ENCODE measurements around the gene CKAP5. TPM values are rescaled to one million over a fixed set of nuclear protein-coding genes. Genes with fewer than 3 reads are reported as not detected.

The CKAP5 gene
- total RNA-seq, 1 experiment from 2014 or later: 171 TPM

GRCh38 chr11:46696212-46696558, 149.9 kb downstream of the CKAP5 start:
- Mint-ChIP-seq H3K4me3 (no peak overlapping the region), H3K4me1 (0 out of 2 replicates have a peak, but pooled peaks cover 5% of the 10 kb centered on the region), H3K27ac (no peak overlapping the region), H3K36me3 (0 out of 2 replicates have a peak, but pooled peaks cover under 1% of the 10 kb centered on the region), H3K27me3 (ENCODE audit: low read depth) (no peaks in the 10 kb centered on the region), H3K9me3 (no peaks in the 10 kb centered on the region)
- TF ChIP-seq ZNF425 (CRISPR knock-in tag; conservative IDR thresholded peaks at IDR 0.05) (no peak), KAT7 (CRISPR knock-in tag; IDR thresholded peaks at IDR 0.05; ENCODE audit: borderline replicate concordance) (no peak), SMAD3 (CRISPR knock-in tag; IDR thresholded peaks at IDR 0.05; ENCODE audit: borderline replicate concordance) (no peak), JUN (CRISPR knock-in tag; IDR thresholded peaks at IDR 0.05) (no peak), ERG (CRISPR knock-in tag; IDR thresholded peaks at IDR 0.05) (no peak), ESRRA (CRISPR knock-in tag; IDR thresholded peaks at IDR 0.05; ENCODE audit: borderline replicate concordance) (no peak)
- ChIA-PET CTCF (no interaction called here), POLR2A (interaction anchor here (0.7 kb wide), 1 partner anchor 22 kb away, joined by 3 read pairs; no protein-coding TSS in a partner anchor)
- DNase-seq (ENCODE audit: low spot score) (no peak), ATAC-seq (no peak)

- H3K4me1 Mint-ChIP-seq: 0 out of 2 replicates have a peak, but pooled peaks cover 5% of the 10 kb centered on the region
- no peak for DNase-seq (ENCODE audit: low spot score)
- H3K27ac Mint-ChIP-seq: no peak overlapping the region
- no peaks in the 10 kb centered on the region for H3K27me3 Mint-ChIP-seq (ENCODE audit: low read depth)
- no peaks in the 10 kb centered on the region for H3K9me3 Mint-ChIP-seq
- ChIA-PET POLR2A (no interaction called here), CTCF (no interaction called here)
- no peak overlapping the region for H3K4me3 Mint-ChIP-seq
- ATAC-seq: no peak
- no peaks in the 10 kb centered on the region for H3K36me3 Mint-ChIP-seq
- no peak for TF ChIP-seq GABPB1 (CRISPR knock-in tag; IDR thresholded peaks at IDR 0.05)
- no peak for TF ChIP-seq ZMAT4 (CRISPR knock-in tag; IDR thresholded peaks at IDR 0.05)
- TF ChIP-seq ZNF671 (CRISPR knock-in tag; IDR thresholded peaks at IDR 0.05): no peak
- TF ChIP-seq CBFB (CRISPR knock-in tag; IDR thresholded peaks at IDR 0.05; ENCODE audit: low read depth): no peak
- TF ChIP-seq SOX15 (CRISPR knock-in tag; IDR thresholded peaks at IDR 0.05): no peak
- TF ChIP-seq E2F4 (CRISPR knock-in tag; IDR thresholded peaks at IDR 0.05; ENCODE audit: borderline replicate concordance, low read depth): no peak
Measured at GRCh38 chr11:46695345-46696211, 150.5 kb downstream of the CKAP5 start.

GRCh38 chr11:46694607-46695006, 151.5 kb downstream of the CKAP5 start:
- Mint-ChIP-seq H3K9me3 (no peaks in the 10 kb centered on the region), H3K27me3 (ENCODE audit: low read depth) (no peaks in the 10 kb centered on the region), H3K4me3 (no peak overlapping the region), H3K27ac (no peak overlapping the region), H3K4me1 (0 out of 2 replicates have a peak, but pooled peaks cover 5% of the 10 kb centered on the region), H3K36me3 (no peaks in the 10 kb centered on the region)
- no peak for DNase-seq (ENCODE audit: low spot score)
- CTCF ChIA-PET: interaction anchor here (1.3 kb wide), 1 partner anchor 165 kb away, joined by 3 read pairs; no protein-coding TSS in a partner anchor
- POLR2A ChIA-PET: no interaction called here
- ATAC-seq: no peak
- TF ChIP-seq ERG (CRISPR knock-in tag; IDR thresholded peaks at IDR 0.05) (no peak), ARID4B (CRISPR knock-in tag; IDR thresholded peaks at IDR 0.05; ENCODE audit: borderline replicate concordance) (no peak), CREB1 (CRISPR knock-in tag; IDR thresholded peaks at IDR 0.05) (no peak), ZNF317 (CRISPR knock-in tag; IDR thresholded peaks at IDR 0.05; ENCODE audit: borderline replicate concordance, low read depth) (no peak), ATF1 (CRISPR knock-in tag; IDR thresholded peaks at IDR 0.05) (no peak), NFATC4 (CRISPR knock-in tag; IDR thresholded peaks at IDR 0.05) (no peak), ETV6 (CRISPR knock-in tag; IDR thresholded peaks at IDR 0.05) (no peak), ZNF396 (CRISPR knock-in tag; IDR thresholded peaks at IDR 0.05; ENCODE audit: borderline replicate concordance) (no peak), NR3C1 (CRISPR knock-in tag; conservative IDR thresholded peaks at IDR 0.05; ENCODE audit: low read depth) (no peak), CREM (CRISPR knock-in tag; IDR thresholded peaks at IDR 0.05) (no peak)
